GM15510 (cell line): ENCODE measurements around the gene SLC36A2.

Experiments
- POLR2A ChIP-seq: IDR thresholded peaks from 3 replicates; pipeline ENCODE4 v1.6.1; 2011; ENCODE audit warnings: borderline replicate concordance; ENCODE audit not compliant: insufficient read length; ENCODE audit errors: extremely low read depth

SLC36A2 gene

GRCh38 chr5:151345187-151345807 is 2.1 kb downstream of the SLC36A2 start:
- no peak for TF ChIP-seq POLR2A

GRCh38 chr5:151344088-151344487 is 3.3 kb downstream of the SLC36A2 start:
- no peak for TF ChIP-seq POLR2A

- TF ChIP-seq POLR2A = no peak
Measured at GRCh38 chr5:151340004-151340403, 7.4 kb downstream of the SLC36A2 start.

GRCh38 chr5:151338734-151339133 is 8.6 kb downstream of the SLC36A2 start:
- no peak for TF ChIP-seq POLR2A

- no peak for TF ChIP-seq POLR2A
Measured at GRCh38 chr5:151332857-151333256, 14.5 kb downstream of the SLC36A2 start.

- TF ChIP-seq POLR2A = no peak
Measured at GRCh38 chr5:151328734-151329133, 18.6 kb downstream of the SLC36A2 start.

GRCh38 chr5:151327585-151327984 is 19.8 kb downstream of the SLC36A2 start:
- no peak for TF ChIP-seq POLR2A

GRCh38 chr5:151326266-151326665 is 21.1 kb downstream of the SLC36A2 start:
- TF ChIP-seq POLR2A = no peak

- TF ChIP-seq POLR2A = no peak
Measured at GRCh38 chr5:151320481-151320880, 26.9 kb downstream of the SLC36A2 start.

- TF ChIP-seq POLR2A = no peak
Measured at GRCh38 chr5:151318850-151319732, 28.3 kb downstream of the SLC36A2 start.

- TF ChIP-seq POLR2A = no peak
Measured at GRCh38 chr5:151317871-151318270, 29.5 kb downstream of the SLC36A2 start.

- no peak for TF ChIP-seq POLR2A
Measured at GRCh38 chr5:151315998-151316597, 31.3 kb downstream of the SLC36A2 start.

GRCh38 chr5:151313357-151313756 is 34.0 kb downstream of the SLC36A2 start:
- TF ChIP-seq POLR2A = no peak

GRCh38 chr5:151312756-151313324 is 34.5 kb downstream of the SLC36A2 start:
- no peak for TF ChIP-seq POLR2A

GRCh38 chr5:151310932-151311331 is 36.4 kb downstream of the SLC36A2 start:
- no peak for TF ChIP-seq POLR2A
